WERI-Rb-1 (cell line): Measurements from ENCODE around the gene OTUB1.
"Not testable (repeated sequence)": the region's sequence is repeated elsewhere in the genome, so short reads cannot be mapped to it uniquely, and the experiment has no call there.

Experiments
- DNase-seq: peaks from one replicate; pipeline ENCODE4 v3.0.0-alpha.2; 2020
- H3K27ac ChIP-seq: fragments of 250-450 bp; sonication (Bioruptor Pico); 2 replicates; pipeline ENCODE4 v1.5.1; 2020; ENCODE audit warnings: mild to moderate bottlenecking, moderate library complexity
- H3K27me3 ChIP-seq: fragments of 250-450 bp; sonication (Bioruptor Pico); 2 replicates; pipeline ENCODE4 v1.5.1; 2021; ENCODE audit warnings: mild to moderate bottlenecking, low read depth, moderate library complexity; ENCODE audit not compliant: insufficient read depth, severe bottlenecking
- H3K36me3 ChIP-seq: fragments of 250-450 bp; sonication (Bioruptor Pico); 2 replicates; pipeline ENCODE4 v1.5.1; 2020; ENCODE audit warnings: mild to moderate bottlenecking, moderate library complexity
- H3K4me3 ChIP-seq: 2 replicates; pipeline ENCODE4 v1.5.1; 2011; ENCODE audit warnings: low read depth, mild to moderate bottlenecking, control low read depth, low read length
- H3K9me3 ChIP-seq: fragments of 250-450 bp; sonication (Bioruptor Pico); 2 replicates; pipeline ENCODE4 v1.5.1; 2021; ENCODE audit warnings: mild to moderate bottlenecking, moderate library complexity; ENCODE audit not compliant: severe bottlenecking
- TF ChIP-seq, protein P1 (sequence below): IDR thresholded peaks from 2 replicates; pipeline ENCODE4 v1.5.1; 2011; ENCODE audit warnings: low read depth, mild to moderate bottlenecking, control low read depth, inconsistent platforms, low read length

The OTUB1 gene

DNA sequence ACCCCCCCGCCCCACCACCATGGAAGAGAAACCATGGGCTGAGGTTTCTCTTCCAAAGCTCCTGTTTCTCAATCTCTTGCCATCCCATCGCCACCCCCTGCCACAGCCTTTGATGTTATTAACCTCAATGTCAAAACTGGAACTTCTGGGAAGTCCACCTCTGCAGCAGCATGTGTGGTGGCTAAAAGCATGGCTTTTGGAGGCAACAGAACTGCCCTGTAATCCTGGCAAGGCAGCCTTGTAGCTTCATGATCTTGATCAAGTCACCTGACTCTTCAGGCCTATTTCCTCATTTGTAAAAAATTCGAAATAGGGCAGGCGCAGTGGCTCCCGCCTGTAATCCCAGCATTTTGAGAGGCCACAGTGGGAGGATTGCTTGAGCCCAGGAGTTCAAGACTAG is 15.3 kb upstream of the OTUB1 start:
- Histone ChIP-seq H3K36me3 (peaks cover 2% of the 10 kb centered on the region; the same call in 1 of the 2 replicates), H3K9me3 (peaks cover 3% of the 10 kb centered on the region), H3K4me3 (no peak overlapping the region), H3K27me3 (no peaks in the 10 kb centered on the region), H3K27ac (no peak overlapping the region)
- TF ChIP-seq, protein P1, sequence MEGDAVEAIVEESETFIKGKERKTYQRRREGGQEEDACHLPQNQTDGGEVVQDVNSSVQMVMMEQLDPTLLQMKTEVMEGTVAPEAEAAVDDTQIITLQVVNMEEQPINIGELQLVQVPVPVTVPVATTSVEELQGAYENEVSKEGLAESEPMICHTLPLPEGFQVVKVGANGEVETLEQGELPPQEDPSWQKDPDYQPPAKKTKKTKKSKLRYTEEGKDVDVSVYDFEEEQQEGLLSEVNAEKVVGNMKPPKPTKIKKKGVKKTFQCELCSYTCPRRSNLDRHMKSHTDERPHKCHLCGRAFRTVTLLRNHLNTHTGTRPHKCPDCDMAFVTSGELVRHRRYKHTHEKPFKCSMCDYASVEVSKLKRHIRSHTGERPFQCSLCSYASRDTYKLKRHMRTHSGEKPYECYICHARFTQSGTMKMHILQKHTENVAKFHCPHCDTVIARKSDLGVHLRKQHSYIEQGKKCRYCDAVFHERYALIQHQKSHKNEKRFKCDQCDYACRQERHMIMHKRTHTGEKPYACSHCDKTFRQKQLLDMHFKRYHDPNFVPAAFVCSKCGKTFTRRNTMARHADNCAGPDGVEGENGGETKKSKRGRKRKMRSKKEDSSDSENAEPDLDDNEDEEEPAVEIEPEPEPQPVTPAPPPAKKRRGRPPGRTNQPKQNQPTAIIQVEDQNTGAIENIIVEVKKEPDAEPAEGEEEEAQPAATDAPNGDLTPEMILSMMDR, result no peak
- DNase-seq, result no peak

DNA sequence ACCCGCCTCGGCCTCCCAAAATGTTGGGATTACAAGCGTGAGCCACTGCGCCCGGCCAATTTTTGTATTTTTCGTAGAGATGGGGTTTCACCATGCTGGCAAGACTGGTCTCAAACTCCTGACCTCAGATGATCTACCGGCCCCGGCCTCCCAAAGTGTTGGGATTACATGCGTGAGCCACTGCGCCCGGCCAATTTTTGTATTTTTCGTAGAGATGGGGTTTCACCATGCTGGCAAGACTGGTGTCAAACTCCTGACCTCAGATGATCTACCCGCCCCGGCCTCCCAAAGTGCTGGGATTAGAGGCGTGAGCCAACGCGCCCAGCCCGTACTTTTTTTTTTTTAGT is 12.4 kb upstream of the OTUB1 start:
- H3K36me3 ChIP-seq, result peaks cover 16% of the 10 kb centered on the region
- H3K4me3 ChIP-seq, H3K27me3 ChIP-seq: not testable (repeated sequence)

GRCh38 chr11:63974259-63975143 is 11.7 kb upstream of the OTUB1 start, which contains the start of gene COX8A:
TSS of gene COX8A (plus strand) at chr11:63974620. CDS start at chr11:63974681, 61 bp downstream.
- H3K4me3 ChIP-seq, result peak within 1 kb of the TSS; percentile 62
- H3K9me3 ChIP-seq, result peaks cover 3% of the 10 kb centered on the region
- peak within 1 kb of the TSS; percentile 95 for H3K27ac ChIP-seq
- H3K27me3 ChIP-seq, result no peaks in the 10 kb centered on the region
- peaks cover 18% of the 10 kb centered on the region for H3K36me3 ChIP-seq
- DNase-seq, result peak; percentile 97
- TF ChIP-seq, protein P1, result no peak

More for the DNA sequence above, 12.4 kb upstream of the OTUB1 start:
- not testable (repeated sequence) for H3K9me3 ChIP-seq, DNase-seq
- peak overlapping the region; percentile 50 for H3K27ac ChIP-seq

- H3K36me3 ChIP-seq, result peaks cover 18% of the 10 kb centered on the region
- DNase-seq, result no peak
- no peaks in the 10 kb centered on the region for H3K27me3 ChIP-seq
- TF ChIP-seq, protein P1, result no peak
- H3K27ac ChIP-seq, result no peak overlapping the region
- H3K4me3 ChIP-seq, result no peak overlapping the region
- H3K9me3 ChIP-seq, result peaks cover under 1% of the 10 kb centered on the region
These were observed 7.5 kb upstream of the OTUB1 start for GRCh38 chr11:63978551-63979239.

DNA sequence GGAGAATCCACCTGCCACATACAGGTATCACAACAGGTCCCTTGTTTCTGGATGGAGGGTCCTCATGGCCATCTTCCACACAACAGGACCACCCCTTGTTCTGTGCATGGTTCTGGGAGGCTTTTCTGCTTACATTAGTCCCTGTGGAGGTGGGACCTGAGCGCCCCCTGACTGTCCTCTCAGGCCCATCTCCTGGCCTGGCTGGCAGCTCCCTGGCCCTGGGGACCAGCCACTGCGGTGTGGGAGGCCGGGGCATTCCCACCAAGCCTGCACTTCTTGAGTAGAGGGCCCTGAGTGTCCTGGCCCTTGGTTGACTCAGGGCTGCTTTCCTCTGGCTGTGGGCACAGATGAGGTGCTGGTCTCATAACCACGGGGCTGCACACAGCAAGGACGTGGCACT is 6.8 kb upstream of the OTUB1 start:
- no peaks in the 10 kb centered on the region for H3K9me3 ChIP-seq
- TF ChIP-seq, protein P1, result 0 out of 2 replicates have a peak, but pooled peaks have one; percentile 8
- H3K36me3 ChIP-seq, result peaks cover 18% of the 10 kb centered on the region
- no peak for DNase-seq
- no peak overlapping the region for H3K27ac ChIP-seq
- H3K27me3 ChIP-seq, result no peaks in the 10 kb centered on the region
- H3K4me3 ChIP-seq, result no peak overlapping the region

- H3K4me3 ChIP-seq, result peak overlapping the region; percentile 80
These were observed 454 bp upstream of the OTUB1 start for GRCh38 chr11:63985812-63986155.

More at GRCh38 chr11:63985812-63986155, 454 bp upstream of the OTUB1 start:
- no peaks in the 10 kb centered on the region for H3K27me3 ChIP-seq
- peak overlapping the region; percentile 81 for H3K27ac ChIP-seq
- DNase-seq, result no peak
- no peaks in the 10 kb centered on the region for H3K9me3 ChIP-seq
- peaks cover 19% of the 10 kb centered on the region for H3K36me3 ChIP-seq
- TF ChIP-seq, protein P1, result no peak
